MCF 10A (cell line): Measurements from ENCODE around the gene PTPRR. TPM values are rescaled to one million over a fixed set of nuclear protein-coding genes. Genes with fewer than 3 reads are reported as not detected.

ENCODE experiments used
- BruUV-seq: library from RNA; stranded (reverse); fragments of 400-500 nt; replicated peaks from 2 replicates; lab custom pipeline; 2021; lab: Mats Ljungman, UMichigan
- CTCF ChIA-PET: fragments of 300-600 bp; sonication (Branson Sonifier 250); formaldehyde crosslinking; extraction: SDS; loops from one replicate; lab custom pipeline; 2021; ENCODE audit warnings: antibody characterized with exemption, inconsistent platforms; lab: Yijun Ruan, JAX
- POLR2A ChIA-PET: fragments of 300-600, 350-650 bp; sonication (Branson Sonifier 250); formaldehyde crosslinking; extraction: SDS; loops from one replicate; lab custom pipeline; 2020; ENCODE audit warnings: antibody characterized with exemption, inconsistent platforms; lab: Yijun Ruan, JAX
- DNase-seq: peaks from one replicate; pipeline ENCODE4 v3.0.0-alpha.2; 2018; ENCODE audit not compliant: unreplicated experiment
- H3K27ac Mint-ChIP-seq: one replicate; pipeline ENCODE4 v1.8.0; 2022; ENCODE audit warnings: mild to moderate bottlenecking, low read depth, mixed read lengths; ENCODE audit not compliant: unreplicated experiment
- H3K27me3 Mint-ChIP-seq: one replicate; pipeline ENCODE4 v1.8.0; 2022; ENCODE audit warnings: mixed read lengths; ENCODE audit not compliant: insufficient read depth, unreplicated experiment
- H3K36me3 Mint-ChIP-seq: one replicate; pipeline ENCODE4 v1.8.0; 2022; ENCODE audit warnings: mild to moderate bottlenecking, moderate library complexity, mixed read lengths; ENCODE audit not compliant: insufficient read depth, unreplicated experiment
- H3K4me1 Mint-ChIP-seq: one replicate; pipeline ENCODE4 v1.8.0; 2022; ENCODE audit warnings: mixed read lengths; ENCODE audit not compliant: insufficient read depth, unreplicated experiment
- H3K4me3 Mint-ChIP-seq: one replicate; pipeline ENCODE4 v1.8.0; 2022; ENCODE audit warnings: mild to moderate bottlenecking, moderate library complexity, mixed read lengths; ENCODE audit not compliant: unreplicated experiment
- H3K9me3 Mint-ChIP-seq: one replicate; pipeline ENCODE4 v1.8.0; 2022; ENCODE audit warnings: mixed read lengths; ENCODE audit not compliant: unreplicated experiment
- CTCF ChIP-seq: fragments of 200-600 bp; IDR thresholded peaks from one replicate; pipeline ENCODE4 v1.8.0; 2022; ENCODE audit warnings: antibody characterized with exemption, mild to moderate bottlenecking; ENCODE audit not compliant: unreplicated experiment
- intact Hi-C: fragments of 100-400 bp; cut with micrococcal nuclease; formaldehyde crosslinking; loops from 2 replicates; pipeline ENCODE4 v1.14.1; 2022
- total RNA-seq: library from RNA; stranded (reverse); gene quantifications from 2 replicates; pipeline ENCODE4 v1.2.3, GENCODE V29; 2022

The PTPRR gene
- total RNA-seq, 1 experiment from 2014 or later: not detected

GRCh38 chr12:70852416-70853150 is 68.0 kb downstream of the PTPRR start:
- no peak overlapping the region for H3K27ac Mint-ChIP-seq
- CTCF ChIA-PET: interaction anchor here (1.7 to 2.0 kb wide), 2 partner anchors 119 to 162 kb away, joined by 8 to 14 read pairs; no protein-coding TSS in a partner anchor
- no peaks in the 10 kb centered on the region for H3K36me3 Mint-ChIP-seq
- H3K27me3 Mint-ChIP-seq: no peaks in the 10 kb centered on the region
- H3K9me3 Mint-ChIP-seq: no peaks in the 10 kb centered on the region
- POLR2A ChIA-PET: interaction anchor here (1.0 kb wide), 1 partner anchor 24 kb away, joined by 4 read pairs; no protein-coding TSS in a partner anchor
- DNase-seq: no peak
- intact Hi-C loops: loop anchor here (1.0 kb wide), 1 partner anchor 162 kb away; no protein-coding TSS in a partner anchor
- no peak for TF ChIP-seq CTCF
- no peak overlapping the region for H3K4me3 Mint-ChIP-seq
- no TSS peak for BruUV-seq
- H3K4me1 Mint-ChIP-seq: peaks cover 38% of the 10 kb centered on the region

DNA sequence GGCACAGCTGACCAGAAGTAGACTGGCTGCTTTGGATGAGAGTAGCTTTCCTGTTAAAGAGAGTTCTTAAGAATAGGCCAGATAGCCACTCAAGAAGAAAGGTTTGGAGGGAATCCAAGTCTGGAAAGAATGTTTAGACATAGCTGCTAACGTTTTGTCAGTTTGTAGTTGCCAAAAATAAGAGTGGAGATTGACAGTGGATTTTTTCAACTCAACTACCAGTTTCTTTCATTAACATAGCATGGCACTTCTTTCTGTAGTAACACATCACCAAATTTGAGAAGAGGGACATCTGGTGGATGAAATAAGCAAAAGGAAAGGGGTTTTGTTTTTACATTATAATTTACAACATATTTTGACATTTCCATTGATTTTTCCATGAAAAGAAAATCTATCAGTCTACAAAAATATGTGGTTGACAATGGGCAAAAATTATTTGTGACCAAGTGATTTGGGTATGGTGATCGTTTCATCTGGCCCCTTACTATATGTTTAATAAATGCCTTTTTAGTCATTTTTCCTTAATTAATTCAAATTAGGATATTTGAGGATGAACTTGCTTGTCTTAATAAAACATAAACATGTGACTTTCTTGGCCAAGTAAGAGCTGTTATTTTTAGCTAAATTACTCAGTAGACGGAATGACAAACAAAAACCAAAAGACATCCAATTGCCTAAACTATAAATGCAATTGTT is 71.1 kb downstream of the PTPRR start:
- POLR2A ChIA-PET: interaction anchor here (0.7 to 1.9 kb wide), 5 partner anchors 115 to 542 kb away, joined by 3 to 12 read pairs (median 4); no protein-coding TSS in a partner anchor
- DNase-seq: peak; percentile 60
- Mint-ChIP-seq H3K9me3 (no peaks in the 10 kb centered on the region), H3K27me3 (no peaks in the 10 kb centered on the region), H3K4me3 (no peak overlapping the region), H3K4me1 (peaks cover 35% of the 10 kb centered on the region), H3K36me3 (no peaks in the 10 kb centered on the region), H3K27ac (peak overlapping the region; percentile 82)
- peak; percentile 30 for TF ChIP-seq CTCF
- CTCF ChIA-PET: interaction anchor here (0.6 to 2.9 kb wide), 39 partner anchors 8 to 1129 kb away, joined by 3 to 61 read pairs (median 4); no protein-coding TSS in a partner anchor
- no TSS peak for BruUV-seq
- intact Hi-C loops: loop anchor here (1.0 to 5.0 kb wide), 3 partner anchors 116 to 257 kb away; no protein-coding TSS in a partner anchor

- Mint-ChIP-seq H3K27me3 (no peaks in the 10 kb centered on the region), H3K4me1 (peaks cover 22% of the 10 kb centered on the region), H3K4me3 (no peak overlapping the region), H3K27ac (no peak overlapping the region), H3K36me3 (no peaks in the 10 kb centered on the region), H3K9me3 (no peaks in the 10 kb centered on the region)
- TF ChIP-seq CTCF: no peak
- intact Hi-C loops: loop anchor here (5.0 kb wide), 1 partner anchor 256 kb away; no protein-coding TSS in a partner anchor
- DNase-seq: no peak
- POLR2A ChIA-PET: no interaction called here
- no TSS peak for BruUV-seq
- CTCF ChIA-PET: interaction anchor here (0.6 to 4.2 kb wide), 5 partner anchors 113 to 259 kb away, joined by 3 to 22 read pairs (median 4); no protein-coding TSS in a partner anchor
Observed at GRCh38 chr12:70847871-70848270, 72.7 kb downstream of the PTPRR start.
